ENCODE results near the gene CXCL14. TPM values are rescaled to one million over a fixed set of nuclear protein-coding genes. Genes with fewer than 3 reads are reported as not detected.

The CXCL14 gene
- total RNA-seq, 1 donor = not detected

DNA sequence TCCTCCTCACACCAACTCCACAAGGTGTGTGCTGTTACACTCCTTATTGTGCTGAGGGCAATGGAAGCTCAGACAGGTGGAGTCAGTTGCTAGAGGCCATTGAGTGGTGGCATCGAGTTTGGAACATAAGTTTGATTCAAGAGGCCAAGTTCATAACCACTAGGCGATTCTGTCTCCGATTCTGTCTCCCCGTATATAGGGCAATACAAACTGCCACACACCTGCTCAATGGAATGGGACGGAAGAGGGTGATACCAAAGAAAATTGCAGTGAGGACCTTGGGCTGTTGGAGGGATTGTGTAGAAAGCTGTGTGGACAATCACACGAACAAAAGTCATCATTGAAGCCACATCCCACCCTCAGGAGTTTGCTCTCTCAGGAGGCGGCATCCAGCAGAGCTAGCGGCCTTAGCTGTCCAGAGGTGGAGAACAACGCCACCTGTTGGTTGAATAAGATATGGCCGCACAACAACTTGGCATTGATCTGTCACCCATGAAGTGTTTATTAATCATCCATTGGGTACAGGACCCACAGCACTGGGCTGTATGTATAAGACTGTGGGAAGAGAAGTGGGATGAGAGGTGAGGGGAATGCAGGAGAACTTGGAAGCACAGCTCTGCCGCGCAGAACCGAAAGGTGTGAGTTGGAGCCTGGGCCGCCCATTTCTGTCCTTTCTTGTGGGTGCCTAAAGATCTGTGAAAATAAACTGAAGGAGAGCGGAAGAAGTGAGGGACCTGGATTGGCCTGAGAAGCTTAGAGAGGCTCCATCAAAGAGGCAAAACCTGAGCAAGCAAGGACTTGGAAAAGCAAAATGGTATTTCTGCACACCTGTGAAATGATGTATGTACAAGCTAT, 27.0 kb downstream of the CXCL14 start:
- Histone ChIP-seq H4K20me1 (ENCODE audit: insufficient read depth, low read length) (no peaks in the 10 kb centered on the region), H3K36me3 (ENCODE audit: insufficient read depth, low read length) (no peaks in the 10 kb centered on the region), H3K4me2 (ENCODE audit: insufficient read depth, low read length) (no peak overlapping the region), H3K27me3 (ENCODE audit: insufficient read depth, low read length) (peaks cover 50% of the 10 kb centered on the region), H3K79me2 (ENCODE audit: insufficient read depth, low read length) (no peaks in the 10 kb centered on the region), H3K27ac (ENCODE audit: low read depth, low read length) (no peak overlapping the region), H3K4me1 (ENCODE audit: insufficient read depth, low read length) (no peaks in the 10 kb centered on the region), H3K9me3 (ENCODE audit: low read depth, low read length) (no peaks in the 10 kb centered on the region), H2AFZ (ENCODE audit: low read length) (no peak overlapping the region), H3K4me3 (ENCODE audit: insufficient read depth, low read length) (no peak overlapping the region)
- TF ChIP-seq, protein P1, sequence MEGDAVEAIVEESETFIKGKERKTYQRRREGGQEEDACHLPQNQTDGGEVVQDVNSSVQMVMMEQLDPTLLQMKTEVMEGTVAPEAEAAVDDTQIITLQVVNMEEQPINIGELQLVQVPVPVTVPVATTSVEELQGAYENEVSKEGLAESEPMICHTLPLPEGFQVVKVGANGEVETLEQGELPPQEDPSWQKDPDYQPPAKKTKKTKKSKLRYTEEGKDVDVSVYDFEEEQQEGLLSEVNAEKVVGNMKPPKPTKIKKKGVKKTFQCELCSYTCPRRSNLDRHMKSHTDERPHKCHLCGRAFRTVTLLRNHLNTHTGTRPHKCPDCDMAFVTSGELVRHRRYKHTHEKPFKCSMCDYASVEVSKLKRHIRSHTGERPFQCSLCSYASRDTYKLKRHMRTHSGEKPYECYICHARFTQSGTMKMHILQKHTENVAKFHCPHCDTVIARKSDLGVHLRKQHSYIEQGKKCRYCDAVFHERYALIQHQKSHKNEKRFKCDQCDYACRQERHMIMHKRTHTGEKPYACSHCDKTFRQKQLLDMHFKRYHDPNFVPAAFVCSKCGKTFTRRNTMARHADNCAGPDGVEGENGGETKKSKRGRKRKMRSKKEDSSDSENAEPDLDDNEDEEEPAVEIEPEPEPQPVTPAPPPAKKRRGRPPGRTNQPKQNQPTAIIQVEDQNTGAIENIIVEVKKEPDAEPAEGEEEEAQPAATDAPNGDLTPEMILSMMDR (IDR thresholded peaks at IDR 0.05; ENCODE audit: extremely low read depth, low read depth, low read length) = peak; percentile 94
- DNase-seq (ENCODE audit: insufficient read length, low spot score, missing footprints) = peak; percentile 93

DNA sequence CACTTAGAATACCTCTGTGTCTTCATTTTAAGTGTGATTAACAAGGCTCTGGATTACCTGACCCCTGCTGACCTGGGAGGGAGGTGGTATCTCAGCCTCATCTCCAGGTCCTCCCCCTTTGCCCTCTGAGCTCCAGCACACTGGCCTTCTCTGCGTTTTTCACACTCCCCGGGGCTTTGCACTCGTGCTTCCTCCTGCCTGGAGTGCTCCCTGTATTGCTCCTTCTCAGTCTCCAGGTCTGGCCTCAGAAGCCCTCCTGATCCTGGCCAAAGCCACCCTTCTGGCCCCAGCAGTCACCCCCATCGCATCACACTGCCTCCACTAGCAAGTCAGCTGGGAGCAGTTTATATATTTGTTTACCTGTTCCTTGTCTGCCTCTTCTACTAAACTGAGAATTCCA, 29.4 kb downstream of the CXCL14 start:
- H3K79me2 ChIP-seq (ENCODE audit: insufficient read depth, low read length) = no peaks in the 10 kb centered on the region

DNA sequence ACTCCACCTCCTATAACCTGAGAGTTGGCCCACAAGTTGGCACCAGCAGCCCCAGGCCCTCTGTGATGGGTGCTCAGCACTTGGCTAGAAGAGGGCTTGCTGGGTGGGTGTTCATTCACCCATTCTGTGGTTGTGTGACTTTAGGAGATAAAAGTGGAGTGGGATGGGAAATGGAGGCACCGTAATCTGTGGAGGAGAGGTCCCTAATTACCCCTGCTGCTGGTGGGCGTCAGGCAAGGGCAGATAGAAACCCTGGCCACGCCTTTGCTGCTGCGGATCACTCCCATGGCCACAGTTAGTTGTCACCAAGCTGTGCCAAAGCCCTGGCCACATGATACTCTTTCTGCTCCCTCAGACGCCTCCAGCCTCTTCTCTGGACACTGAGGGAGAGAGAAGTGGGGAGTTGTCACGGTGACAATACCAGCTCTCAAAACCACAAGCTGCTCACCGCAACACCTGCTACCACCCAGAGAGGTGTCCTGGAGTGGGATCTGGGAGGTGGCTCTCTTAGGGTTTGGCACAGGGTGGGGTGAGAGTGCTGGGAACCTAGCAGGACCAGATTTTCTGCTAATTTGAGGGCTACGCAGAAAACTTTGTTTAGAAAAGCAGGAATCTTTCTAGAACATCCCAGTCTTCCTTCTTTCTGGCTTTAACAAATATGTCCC, 31.1 kb downstream of the CXCL14 start:
- DNase-seq (ENCODE audit: insufficient read length, low spot score, missing footprints) = peak; percentile 79
- no peaks in the 10 kb centered on the region for H3K79me2 ChIP-seq (ENCODE audit: insufficient read depth, low read length)
- TF ChIP-seq, protein P1 (IDR thresholded peaks at IDR 0.05; ENCODE audit: extremely low read depth, low read depth, low read length) = no peak
- H4K20me1 ChIP-seq (ENCODE audit: insufficient read depth, low read length) = no peaks in the 10 kb centered on the region
- peaks cover 6% of the 10 kb centered on the region for H3K4me1 ChIP-seq (ENCODE audit: insufficient read depth, low read length)
- H3K9me3 ChIP-seq (ENCODE audit: low read depth, low read length) = no peaks in the 10 kb centered on the region
- H3K4me3 ChIP-seq (ENCODE audit: insufficient read depth, low read length) = no peak overlapping the region
- H3K27me3 ChIP-seq (ENCODE audit: insufficient read depth, low read length) = peaks cover 78% of the 10 kb centered on the region
- H3K36me3 ChIP-seq (ENCODE audit: insufficient read depth, low read length) = no peaks in the 10 kb centered on the region
- H3K27ac ChIP-seq (ENCODE audit: low read depth, low read length) = no peak overlapping the region
- H2AFZ ChIP-seq (ENCODE audit: low read length) = no peak overlapping the region
- H3K4me2 ChIP-seq (ENCODE audit: insufficient read depth, low read length) = no peak overlapping the region

More for the DNA sequence above, 29.4 kb downstream of the CXCL14 start:
- Histone ChIP-seq H3K4me3 (ENCODE audit: insufficient read depth, low read length) (no peak overlapping the region), H3K4me1 (ENCODE audit: insufficient read depth, low read length) (peaks cover under 1% of the 10 kb centered on the region), H2AFZ (ENCODE audit: low read length) (no peak overlapping the region), H3K27me3 (ENCODE audit: insufficient read depth, low read length) (peaks cover 61% of the 10 kb centered on the region), H3K9me3 (ENCODE audit: low read depth, low read length) (no peaks in the 10 kb centered on the region), H3K4me2 (ENCODE audit: insufficient read depth, low read length) (no peak overlapping the region), H3K36me3 (ENCODE audit: insufficient read depth, low read length) (no peaks in the 10 kb centered on the region), H3K27ac (ENCODE audit: low read depth, low read length) (no peak overlapping the region), H4K20me1 (ENCODE audit: insufficient read depth, low read length) (no peaks in the 10 kb centered on the region)
- no peak for DNase-seq (ENCODE audit: insufficient read length, low spot score, missing footprints)
- TF ChIP-seq, protein P1 (IDR thresholded peaks at IDR 0.05; ENCODE audit: extremely low read depth, low read depth, low read length) = no peak

DNA sequence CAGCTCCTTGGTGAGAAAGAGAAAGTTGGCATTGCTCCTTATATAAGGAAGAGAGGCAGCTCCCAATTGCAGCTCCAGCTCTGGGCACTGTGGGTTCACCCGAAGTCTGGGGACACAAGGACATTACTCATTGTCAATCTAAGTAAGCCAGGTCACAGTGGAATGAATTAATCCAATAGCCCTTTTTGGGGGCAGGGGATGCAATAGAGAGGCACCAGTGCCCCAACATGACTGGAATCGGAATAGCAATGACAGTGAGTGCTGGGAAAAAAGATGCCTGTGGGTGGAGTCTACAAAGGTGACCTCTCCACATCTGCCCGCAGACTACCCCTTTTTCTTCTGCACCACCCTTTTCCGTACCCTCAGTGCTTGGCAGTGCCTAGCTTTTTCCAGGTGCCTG, 31.9 kb downstream of the CXCL14 start:
- Histone ChIP-seq H3K4me3 (ENCODE audit: insufficient read depth, low read length) (no peak overlapping the region), H3K4me1 (ENCODE audit: insufficient read depth, low read length) (peaks cover 6% of the 10 kb centered on the region), H3K27me3 (ENCODE audit: insufficient read depth, low read length) (peaks cover 86% of the 10 kb centered on the region), H3K79me2 (ENCODE audit: insufficient read depth, low read length) (no peaks in the 10 kb centered on the region), H3K4me2 (ENCODE audit: insufficient read depth, low read length) (no peak overlapping the region), H3K9me3 (ENCODE audit: low read depth, low read length) (no peaks in the 10 kb centered on the region), H4K20me1 (ENCODE audit: insufficient read depth, low read length) (no peaks in the 10 kb centered on the region), H3K36me3 (ENCODE audit: insufficient read depth, low read length) (no peaks in the 10 kb centered on the region), H3K27ac (ENCODE audit: low read depth, low read length) (no peak overlapping the region), H2AFZ (ENCODE audit: low read length) (no peak overlapping the region)
- DNase-seq (ENCODE audit: insufficient read length, low spot score, missing footprints) = peak; percentile 73
- TF ChIP-seq, protein P1 (IDR thresholded peaks at IDR 0.05; ENCODE audit: extremely low read depth, low read depth, low read length) = no peak

All from osteoblast (primary cell).